Measurements from ENCODE around the gene ADCYAP1R1. TPM values are rescaled to one million over a fixed set of nuclear protein-coding genes. Genes with fewer than 3 reads are reported as not detected.

Gene ADCYAP1R1
- total RNA-seq, 1 experiment from 2014 or later: 8.9 TPM

GRCh38 chr7:31004393-31004792 lies 47.7 kb upstream of the ADCYAP1R1 start:
- Mint-ChIP-seq H3K4me3 (no peak overlapping the region), H3K36me3 (ENCODE audit: insufficient read depth in 1 of 3, low read depth in 3 of 3) (peaks cover 0 to 7% (median 0%) of the 10 kb centered on the region in 3 experiments; a peak in 4 of 7 replicates), H3K4me1 (peaks cover 19 to 27% of the 10 kb centered on the region in 2 experiments), H3K27me3 (ENCODE audit: low read depth) (peaks cover 2% of the 10 kb centered on the region; the same call in 1 of the 2 replicates), H3K9me3 (peaks cover 0 to 4% of the 10 kb centered on the region in 2 experiments; a peak in 1 of 5 replicates), H3K27ac (no peak overlapping the region)
- H2BK5ac ChIP-seq (ENCODE audit: insufficient read length, low read length): no peak overlapping the region
- no peak overlapping the region for H4K91ac ChIP-seq (ENCODE audit: insufficient read length, low read depth, low read length)
- 0 out of 2 replicates have a peak, but pooled peaks cover 2% of the 10 kb centered on the region for H3K4me1 ChIP-seq (ENCODE audit: insufficient read depth, low read length)
- H3T11ph ChIP-seq (ENCODE audit: low read length): no peak overlapping the region
- no peaks in the 10 kb centered on the region for H3K79me2 ChIP-seq (ENCODE audit: insufficient read depth, low read length)
- H3K79me1 ChIP-seq (ENCODE audit: insufficient read depth, low read depth, low read length, poor library complexity, severe bottlenecking): no peaks in the 10 kb centered on the region
- no peak overlapping the region for H2BK12ac ChIP-seq (ENCODE audit: insufficient read length, low read depth, low read length)
- no peak overlapping the region for H4K5ac ChIP-seq (ENCODE audit: insufficient read length, low read depth, low read length)
- H3K9me3 ChIP-seq (ENCODE audit: control insufficient read depth, low read depth, low read length): no peaks in the 10 kb centered on the region
- H3K27ac ChIP-seq (ENCODE audit: insufficient read length, low read depth, low read length): no peak overlapping the region
- no peaks in the 10 kb centered on the region for H3K23me2 ChIP-seq (ENCODE audit: insufficient read length, low read depth, low read length, poor library complexity, severe bottlenecking)
- H2AFZ ChIP-seq (ENCODE audit: low read length): no peak overlapping the region
- H3K18ac ChIP-seq (ENCODE audit: insufficient read length, low read depth, low read length): no peak overlapping the region
- no peak overlapping the region for H2BK120ac ChIP-seq (ENCODE audit: low read depth, low read length, poor library complexity, severe bottlenecking)
- no peak overlapping the region for H3K23ac ChIP-seq (ENCODE audit: insufficient read length, low read depth, low read length)
- H3K56ac ChIP-seq (ENCODE audit: insufficient read length, low read depth, low read length): no peak overlapping the region
- no peak overlapping the region for H3K14ac ChIP-seq (ENCODE audit: insufficient read depth, low read length)
- 0 out of 2 replicates have a peak, but pooled peaks cover 2% of the 10 kb centered on the region for H3K27me3 ChIP-seq (ENCODE audit: insufficient read depth, low read length)
- TF ChIP-seq CTCF (conservative IDR thresholded peaks at IDR 0.05): no peak
- no peak overlapping the region for H2BK20ac ChIP-seq (ENCODE audit: low read depth, low read length, poor library complexity, severe bottlenecking)
- H2AK5ac ChIP-seq (ENCODE audit: insufficient read length, low read length): no peak overlapping the region
- H4K20me1 ChIP-seq (ENCODE audit: control insufficient read depth, insufficient read depth, insufficient read length): no peaks in the 10 kb centered on the region
- DNase-seq: no peak
- H3K9ac ChIP-seq (ENCODE audit: extremely low read depth, insufficient read length, low read length): no peak overlapping the region
- WGBS (ENCODE audit: extremely low coverage, insufficient read length, low lambda C conversion rate): no CpG with 5 or more reads among the region's 1 CpG
- H4K8ac ChIP-seq (replicated peaks; ENCODE audit: insufficient read length, low read depth, low read length): no peak overlapping the region
- H2BK15ac ChIP-seq (ENCODE audit: low read depth, low read length): no peak overlapping the region
- H3K4me2 ChIP-seq (ENCODE audit: insufficient read depth, insufficient read length, low read length): no peak overlapping the region
- no peak overlapping the region for H3K4ac ChIP-seq (ENCODE audit: low read depth, low read length)
